NCI-H2107 (cell line): ENCODE measurements around the gene GAD2.

Experiments
- DNase-seq: peaks from one replicate; lab custom pipeline; 2025; lab: John Stamatoyannopoulos, UW

Gene GAD2

GRCh38 chr10:26216585-26217395 is at the start of gene GAD2:
Gene GAD2, plus strand, starts transcription at chr10:26216774. Its CDS starts 36 bp downstream, at chr10:26216810.
- no peak for DNase-seq

GRCh38 chr10:26169466-26169865 is 47.1 kb upstream of the GAD2 start:
- DNase-seq: no peak

- DNase-seq: no peak
Observed at GRCh38 chr10:26172131-26172530, 44.4 kb upstream of the GAD2 start.

GRCh38 chr10:26173837-26174236 is 42.7 kb upstream of the GAD2 start:
- DNase-seq: no peak

GRCh38 chr10:26177341-26177740 is 39.2 kb upstream of the GAD2 start:
- DNase-seq: no peak

GRCh38 chr10:26194275-26194674 is 22.3 kb upstream of the GAD2 start:
- no peak for DNase-seq

- DNase-seq: no peak
Observed at GRCh38 chr10:26197248-26197647, 19.3 kb upstream of the GAD2 start.

- no peak for DNase-seq
Observed at GRCh38 chr10:26198119-26198518, 18.5 kb upstream of the GAD2 start.

- DNase-seq: no peak
Observed at GRCh38 chr10:26199841-26200240, 16.7 kb upstream of the GAD2 start.

GRCh38 chr10:26205223-26205622 is 11.4 kb upstream of the GAD2 start:
- no peak for DNase-seq

- no peak for DNase-seq
Observed at GRCh38 chr10:26211781-26212444, 4.7 kb upstream of the GAD2 start.

GRCh38 chr10:26212511-26212910 is 4.1 kb upstream of the GAD2 start:
- no peak for DNase-seq

- DNase-seq: no peak
Observed at GRCh38 chr10:26213157-26213800, 3.3 kb upstream of the GAD2 start.

GRCh38 chr10:26214004-26214403 is 2.6 kb upstream of the GAD2 start:
- peak; percentile 6 for DNase-seq

GRCh38 chr10:26214551-26215395 is 1.8 kb upstream of the GAD2 start:
- no peak for DNase-seq

- no peak for DNase-seq
Observed at GRCh38 chr10:26215396-26215934, 1.1 kb upstream of the GAD2 start.

GRCh38 chr10:26215935-26216584 is 514 bp upstream of the GAD2 start:
- DNase-seq: peak; percentile 41

GRCh38 chr10:26217396-26218086 is 967 bp downstream of the GAD2 start:
- DNase-seq: peak; percentile 4

GRCh38 chr10:26219676-26220075 is 3.1 kb downstream of the GAD2 start:
- DNase-seq: no peak

GRCh38 chr10:26220901-26221300 is 4.3 kb downstream of the GAD2 start:
- DNase-seq: no peak

- DNase-seq: no peak
Observed at GRCh38 chr10:26221541-26221940, 5.0 kb downstream of the GAD2 start.
